Activated CD4-positive, CD25-positive, alpha-beta regulatory T cell treated with anti-CD3 and anti-CD28 coated beads, Interleukin-2, amount 50 U/mL, for 72 hours (primary cell): ENCODE data around the gene CALHM1.
"Not testable (repeated sequence)": the region's sequence is repeated elsewhere in the genome, so short reads cannot be mapped to it uniquely, and the experiment has no call there.

Source experiments
- DNase-seq: peaks from one replicate; pipeline ENCODE4 v3.0.0; 2021

Gene CALHM1

GRCh38 chr10:103428989-103429643, 29.6 kb downstream of the CALHM1 start:
- no peak for DNase-seq

- DNase-seq = no peak
Measured at GRCh38 chr10:103427866-103428265, 30.8 kb downstream of the CALHM1 start.

- no peak for DNase-seq
Measured at GRCh38 chr10:103423748-103424147, 35.0 kb downstream of the CALHM1 start.

- DNase-seq = no peak
Measured at GRCh38 chr10:103419101-103419500, 39.6 kb downstream of the CALHM1 start.

- DNase-seq = no peak
Measured at GRCh38 chr10:103417601-103418000, 41.1 kb downstream of the CALHM1 start.

GRCh38 chr10:103417148-103417469, 41.6 kb downstream of the CALHM1 start:
- DNase-seq = not testable (repeated sequence)

- DNase-seq = peak; percentile 36
Measured at GRCh38 chr10:103416436-103417147, 42.1 kb downstream of the CALHM1 start.

- DNase-seq = no peak
Measured at GRCh38 chr10:103415581-103415980, 43.1 kb downstream of the CALHM1 start.

GRCh38 chr10:103413564-103413963, 45.1 kb downstream of the CALHM1 start:
- DNase-seq = no peak
